BE2C (cell line): Measurements from ENCODE around the gene REEP2.
"Not testable (repeated sequence)": the region's sequence is repeated elsewhere in the genome, so short reads cannot be mapped to it uniquely, and the experiment has no call there.

ENCODE experiments used
- DNase-seq: peaks from one replicate; pipeline ENCODE4 v3.0.0-alpha.2; 2020
- H3K27me3 ChIP-seq: fragments of 250-450 bp; sonication (Bioruptor Pico); 2 replicates; pipeline ENCODE4 v1.5.1; 2020; ENCODE audit warnings: mild to moderate bottlenecking
- H3K36me3 ChIP-seq: fragments of 250-450 bp; sonication (Bioruptor Pico); 2 replicates; pipeline ENCODE4 v1.5.1; 2020; ENCODE audit warnings: mild to moderate bottlenecking
- H3K4me1 ChIP-seq: fragments of 250-450 bp; sonication (Bioruptor Pico); 2 replicates; pipeline ENCODE4 v1.5.1; 2020
- H3K4me3 ChIP-seq: 2 replicates; pipeline ENCODE4 v1.5.1; 2011; ENCODE audit warnings: low read depth, low read length
- H3K9me3 ChIP-seq: fragments of 250-450 bp; sonication (Bioruptor Pico); 2 replicates; pipeline ENCODE4 v1.5.1; 2020
- CTCF ChIP-seq: IDR thresholded peaks from 2 replicates; pipeline ENCODE4 v1.5.1; 2012; ENCODE audit warnings: mild to moderate bottlenecking, low read depth, low read length

The REEP2 gene

GRCh38 chr5:138471052-138471361, 32.1 kb downstream of the REEP2 start:
- H3K4me1 ChIP-seq, result no peaks in the 10 kb centered on the region; the same call in 1 of the 2 replicates

GRCh38 chr5:138472353-138472752, 33.5 kb downstream of the REEP2 start:
- no peak for TF ChIP-seq CTCF
- Histone ChIP-seq H3K4me1 (peaks cover 8% of the 10 kb centered on the region), H3K27me3 (peaks cover 3% of the 10 kb centered on the region; the same call in 1 of the 2 replicates), H3K36me3 (peaks cover 9% of the 10 kb centered on the region), H3K4me3 (no peak overlapping the region), H3K9me3 (no peaks in the 10 kb centered on the region)
- no peak for DNase-seq

More at GRCh38 chr5:138471052-138471361, 32.1 kb downstream of the REEP2 start:
- no peak for DNase-seq
- TF ChIP-seq CTCF, result no peak
- H3K27me3 ChIP-seq, result peaks cover 3% of the 10 kb centered on the region; the same call in 1 of the 2 replicates
- H3K9me3 ChIP-seq, result no peaks in the 10 kb centered on the region
- H3K36me3 ChIP-seq, result peaks cover 18% of the 10 kb centered on the region
- H3K4me3 ChIP-seq, result no peak overlapping the region

GRCh38 chr5:138473151-138473550, 34.3 kb downstream of the REEP2 start:
- not testable (repeated sequence) for H3K36me3 ChIP-seq, H3K4me3 ChIP-seq, DNase-seq, H3K4me1 ChIP-seq, H3K9me3 ChIP-seq, H3K27me3 ChIP-seq

GRCh38 chr5:138476918-138477317, 38.1 kb downstream of the REEP2 start:
- no peak for DNase-seq
- no peaks in the 10 kb centered on the region for H3K27me3 ChIP-seq
- H3K4me1 ChIP-seq, result peaks cover 8% of the 10 kb centered on the region
- no peak for TF ChIP-seq CTCF
- H3K36me3 ChIP-seq, result no peaks in the 10 kb centered on the region
- H3K9me3 ChIP-seq, result no peaks in the 10 kb centered on the region
- no peak overlapping the region for H3K4me3 ChIP-seq

GRCh38 chr5:138482638-138483037, 43.8 kb downstream of the REEP2 start:
- no peak for TF ChIP-seq CTCF
- DNase-seq, result no peak
- H3K4me1 ChIP-seq, result no peaks in the 10 kb centered on the region
- no peak overlapping the region for H3K4me3 ChIP-seq
- H3K36me3 ChIP-seq, result no peaks in the 10 kb centered on the region
- no peaks in the 10 kb centered on the region for H3K27me3 ChIP-seq
- H3K9me3 ChIP-seq, result no peaks in the 10 kb centered on the region

- Histone ChIP-seq H3K36me3 (no peaks in the 10 kb centered on the region), H3K4me3 (no peak overlapping the region), H3K27me3 (no peaks in the 10 kb centered on the region), H3K4me1 (peaks cover 21% of the 10 kb centered on the region), H3K9me3 (no peaks in the 10 kb centered on the region)
- TF ChIP-seq CTCF, result no peak
- no peak for DNase-seq
Measured at GRCh38 chr5:138488481-138488945, 49.7 kb downstream of the REEP2 start.

GRCh38 chr5:138489683-138490061, 50.8 kb downstream of the REEP2 start:
- Histone ChIP-seq H3K27me3 (no peaks in the 10 kb centered on the region), H3K4me3 (no peak overlapping the region), H3K4me1 (peaks cover 26% of the 10 kb centered on the region), H3K9me3 (no peaks in the 10 kb centered on the region), H3K36me3 (no peaks in the 10 kb centered on the region)
- peak; percentile 20 for DNase-seq
- no peak for TF ChIP-seq CTCF
